NB4 (cell line): ENCODE data around the gene BOLA2.
"Not testable (repeated sequence)": the region's sequence is repeated elsewhere in the genome, so short reads cannot be mapped to it uniquely, and the experiment has no call there.

Source experiments
- TF ChIP-seq, protein P1 (sequence below): IDR thresholded peaks from one replicate; pipeline ENCODE4 v1.5.1; 2012; ENCODE audit warnings: low read depth, low read length
- TF ChIP-seq, protein P2 (sequence below): IDR thresholded peaks from 2 replicates; pipeline ENCODE4 v1.6.1; 2011; ENCODE audit warnings: low read depth, low read length

DNA sequence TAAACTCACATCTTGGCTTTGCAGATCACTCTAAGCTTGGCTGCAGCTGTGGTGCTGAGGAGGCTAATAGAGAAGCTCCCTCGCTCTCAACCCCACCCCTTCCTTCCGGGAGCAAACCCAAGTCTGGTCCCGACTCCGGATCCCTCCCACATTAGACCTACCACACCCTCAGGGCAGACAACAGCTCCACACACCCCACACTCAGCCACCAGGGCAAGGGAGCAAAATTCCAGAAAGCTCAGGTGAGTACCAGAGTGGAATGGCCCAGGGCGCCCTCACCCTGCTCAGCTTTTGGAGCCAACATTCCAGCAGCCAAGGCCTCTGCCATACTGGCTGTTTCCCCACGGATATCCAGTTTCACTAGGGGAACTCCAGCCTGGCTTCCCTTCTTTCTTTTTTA is 15.5 kb upstream of the BOLA2 start:
- TF ChIP-seq, protein P1, sequence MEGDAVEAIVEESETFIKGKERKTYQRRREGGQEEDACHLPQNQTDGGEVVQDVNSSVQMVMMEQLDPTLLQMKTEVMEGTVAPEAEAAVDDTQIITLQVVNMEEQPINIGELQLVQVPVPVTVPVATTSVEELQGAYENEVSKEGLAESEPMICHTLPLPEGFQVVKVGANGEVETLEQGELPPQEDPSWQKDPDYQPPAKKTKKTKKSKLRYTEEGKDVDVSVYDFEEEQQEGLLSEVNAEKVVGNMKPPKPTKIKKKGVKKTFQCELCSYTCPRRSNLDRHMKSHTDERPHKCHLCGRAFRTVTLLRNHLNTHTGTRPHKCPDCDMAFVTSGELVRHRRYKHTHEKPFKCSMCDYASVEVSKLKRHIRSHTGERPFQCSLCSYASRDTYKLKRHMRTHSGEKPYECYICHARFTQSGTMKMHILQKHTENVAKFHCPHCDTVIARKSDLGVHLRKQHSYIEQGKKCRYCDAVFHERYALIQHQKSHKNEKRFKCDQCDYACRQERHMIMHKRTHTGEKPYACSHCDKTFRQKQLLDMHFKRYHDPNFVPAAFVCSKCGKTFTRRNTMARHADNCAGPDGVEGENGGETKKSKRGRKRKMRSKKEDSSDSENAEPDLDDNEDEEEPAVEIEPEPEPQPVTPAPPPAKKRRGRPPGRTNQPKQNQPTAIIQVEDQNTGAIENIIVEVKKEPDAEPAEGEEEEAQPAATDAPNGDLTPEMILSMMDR = not testable (repeated sequence)
- TF ChIP-seq, protein P2, sequence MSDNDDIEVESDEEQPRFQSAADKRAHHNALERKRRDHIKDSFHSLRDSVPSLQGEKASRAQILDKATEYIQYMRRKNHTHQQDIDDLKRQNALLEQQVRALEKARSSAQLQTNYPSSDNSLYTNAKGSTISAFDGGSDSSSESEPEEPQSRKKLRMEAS = not testable (repeated sequence)
